Gastrocnemius medialis (tissue), 4 donors: ENCODE results near the gene TOR2A.

Source experiments
- POLR2A ChIP-seq, 2 donors: fragments of 450-650 bp; IDR thresholded peaks; one replicate each; pipeline ENCODE4 v1.6.1; 2017; ENCODE audit warnings: antibody characterized with exemption in 2 of 2, mild to moderate bottlenecking in 2 of 2, moderate library complexity in 2 of 2
- TF ChIP-seq, protein P1 (sequence below), 5 experiments: fragments of 450-650 bp in 3 of 5; fragments of 200-600 bp in 2 of 5; sonication (generic) in 2 of 5; IDR thresholded peaks in 4 of 5; conservative IDR thresholded peaks in 1 of 5; 1 replicate in 4 of 5; 2 replicates in 1 of 5; pipeline ENCODE4 v1.5.1; 2016 to 2019; ENCODE audit warnings: antibody characterized with exemption in 5 of 5, mild to moderate bottlenecking in 3 of 5, moderate library complexity in 3 of 5

DNA sequence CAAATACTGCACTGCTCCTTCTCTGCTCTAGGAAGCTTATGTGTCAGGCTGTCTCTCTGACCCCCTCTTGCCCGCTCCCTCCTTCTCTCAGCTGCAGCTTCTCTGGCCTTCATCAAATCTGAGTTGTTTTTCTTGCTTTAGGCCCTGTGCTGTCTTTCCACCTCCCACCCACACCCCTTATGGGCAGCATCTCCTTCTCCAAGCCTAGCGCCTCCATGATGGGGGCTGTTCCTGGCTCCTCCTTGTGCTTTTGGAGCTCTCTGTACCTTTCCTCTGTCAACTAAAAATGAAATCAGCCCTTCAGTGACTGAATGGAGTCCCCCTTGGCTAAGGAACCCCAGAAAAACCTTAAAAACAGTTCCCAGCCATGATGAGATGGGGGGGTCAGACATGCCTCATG is 35.0 kb downstream of the TOR2A start:
- TF ChIP-seq, protein P1, sequence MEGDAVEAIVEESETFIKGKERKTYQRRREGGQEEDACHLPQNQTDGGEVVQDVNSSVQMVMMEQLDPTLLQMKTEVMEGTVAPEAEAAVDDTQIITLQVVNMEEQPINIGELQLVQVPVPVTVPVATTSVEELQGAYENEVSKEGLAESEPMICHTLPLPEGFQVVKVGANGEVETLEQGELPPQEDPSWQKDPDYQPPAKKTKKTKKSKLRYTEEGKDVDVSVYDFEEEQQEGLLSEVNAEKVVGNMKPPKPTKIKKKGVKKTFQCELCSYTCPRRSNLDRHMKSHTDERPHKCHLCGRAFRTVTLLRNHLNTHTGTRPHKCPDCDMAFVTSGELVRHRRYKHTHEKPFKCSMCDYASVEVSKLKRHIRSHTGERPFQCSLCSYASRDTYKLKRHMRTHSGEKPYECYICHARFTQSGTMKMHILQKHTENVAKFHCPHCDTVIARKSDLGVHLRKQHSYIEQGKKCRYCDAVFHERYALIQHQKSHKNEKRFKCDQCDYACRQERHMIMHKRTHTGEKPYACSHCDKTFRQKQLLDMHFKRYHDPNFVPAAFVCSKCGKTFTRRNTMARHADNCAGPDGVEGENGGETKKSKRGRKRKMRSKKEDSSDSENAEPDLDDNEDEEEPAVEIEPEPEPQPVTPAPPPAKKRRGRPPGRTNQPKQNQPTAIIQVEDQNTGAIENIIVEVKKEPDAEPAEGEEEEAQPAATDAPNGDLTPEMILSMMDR (IDR thresholded peaks at IDR 0.05 in 4 of 5, conservative IDR thresholded peaks at IDR 0.05 in 1 of 5): no peak
- no peak for TF ChIP-seq POLR2A (IDR thresholded peaks at IDR 0.05)
